GM21423 (cell line): Measurements from ENCODE around the gene FBXO11.
"Not testable (repeated sequence)": the region's sequence is repeated elsewhere in the genome, so short reads cannot be mapped to it uniquely, and the experiment has no call there.

ENCODE experiments used
- ATAC-seq: cut with Tn5 transposase; IDR thresholded peaks from one replicate; pipeline ENCODE4 v1.9.1; 2021; ENCODE audit warnings: mild to moderate bottlenecking, moderate library complexity; ENCODE audit not compliant: unreplicated experiment

FBXO11 gene

DNA sequence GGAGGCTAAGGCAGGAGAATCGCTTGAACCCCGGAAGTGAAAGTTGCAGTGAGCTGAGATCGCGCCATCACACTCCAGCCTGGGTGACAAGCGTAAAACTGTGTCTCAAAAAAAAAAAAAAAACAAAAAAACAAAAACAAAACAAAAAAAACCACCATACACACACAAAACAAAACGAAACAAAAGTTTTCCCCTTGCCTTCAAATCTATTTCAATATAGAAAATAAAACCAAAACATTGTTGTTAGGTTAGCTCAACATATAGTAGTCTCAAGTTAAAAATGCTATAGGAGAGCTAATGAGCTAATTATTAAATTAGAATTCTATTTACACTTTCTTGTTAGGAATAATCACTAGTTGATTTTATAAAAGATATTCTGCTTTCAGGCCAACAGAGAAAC is 43.3 kb downstream of the FBXO11 start:
- ATAC-seq = no peak

DNA sequence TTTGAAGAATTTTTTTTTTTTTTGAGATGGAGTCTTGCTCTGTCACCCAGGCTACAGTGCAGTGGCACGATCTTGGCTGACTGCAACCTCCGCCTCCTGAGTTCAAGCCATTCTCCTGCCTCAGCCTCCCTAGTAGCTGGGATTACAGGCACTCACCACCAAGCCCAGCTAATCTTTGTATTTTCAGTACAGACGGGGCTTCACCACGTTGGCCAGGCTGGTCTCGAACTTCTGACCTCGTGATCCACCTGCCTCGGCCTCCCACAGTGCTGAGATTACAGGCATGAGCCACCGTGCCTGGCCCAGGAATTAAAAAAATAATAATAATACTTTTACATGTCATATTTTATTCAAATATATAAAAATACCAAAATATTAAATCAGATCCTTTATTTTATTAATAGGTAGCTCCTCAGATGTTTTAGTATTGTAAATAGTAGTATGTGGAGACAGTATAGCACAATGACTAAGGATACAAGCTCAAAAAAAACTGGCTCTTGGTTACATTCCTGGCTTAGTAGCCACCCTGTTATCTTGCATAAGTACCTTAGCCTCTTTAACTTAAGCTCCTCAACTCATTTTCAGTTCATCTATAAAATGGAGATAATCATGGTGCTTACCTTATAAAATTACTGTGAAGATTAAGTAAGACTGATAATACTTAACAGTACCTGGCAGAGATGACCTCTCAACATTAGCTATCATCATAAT is 53.1 kb downstream of the FBXO11 start:
- ATAC-seq = not testable (repeated sequence)

DNA sequence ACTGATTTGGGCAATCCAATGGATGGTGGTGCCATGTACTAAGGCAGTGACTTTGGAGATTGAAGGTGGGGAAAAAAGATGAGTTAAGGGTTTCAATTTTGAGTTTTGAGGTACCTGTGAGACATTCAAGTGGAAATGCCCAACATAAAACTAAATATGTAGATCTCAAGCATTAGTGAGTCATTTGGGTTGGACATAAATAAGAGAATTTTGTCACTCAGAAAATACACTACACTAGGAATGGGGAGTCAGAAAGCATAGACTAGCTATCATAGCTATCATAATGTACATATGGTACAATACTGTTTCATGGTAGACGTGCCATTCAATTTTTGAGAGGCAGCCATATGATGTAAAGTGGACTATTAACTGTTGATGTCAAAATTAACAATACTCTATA is 56.1 kb downstream of the FBXO11 start:
- ATAC-seq = no peak

DNA sequence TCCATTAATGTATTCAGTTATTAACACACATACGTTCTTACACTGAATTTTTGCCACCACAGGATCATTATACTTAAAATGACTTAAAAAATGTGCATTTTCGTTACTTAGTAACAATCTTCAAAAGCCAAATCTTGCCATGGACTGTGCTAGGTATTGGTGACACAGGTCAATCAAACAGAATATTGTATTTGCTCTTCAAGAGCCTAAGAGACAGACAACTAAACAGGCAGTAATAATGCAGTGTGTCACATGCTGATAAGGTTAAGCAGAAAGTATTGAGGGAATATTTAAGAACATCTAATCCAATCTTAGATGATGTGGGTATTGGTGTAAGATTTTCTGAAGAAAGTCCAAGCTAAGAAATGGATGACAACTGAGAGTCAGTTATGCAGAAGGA is 56.9 kb downstream of the FBXO11 start:
- no peak for ATAC-seq

GRCh38 chr2:47844162-47844561 is 62.1 kb downstream of the FBXO11 start:
- ATAC-seq = no peak

GRCh38 chr2:47843407-47843806 is 62.9 kb downstream of the FBXO11 start:
- no peak for ATAC-seq

DNA sequence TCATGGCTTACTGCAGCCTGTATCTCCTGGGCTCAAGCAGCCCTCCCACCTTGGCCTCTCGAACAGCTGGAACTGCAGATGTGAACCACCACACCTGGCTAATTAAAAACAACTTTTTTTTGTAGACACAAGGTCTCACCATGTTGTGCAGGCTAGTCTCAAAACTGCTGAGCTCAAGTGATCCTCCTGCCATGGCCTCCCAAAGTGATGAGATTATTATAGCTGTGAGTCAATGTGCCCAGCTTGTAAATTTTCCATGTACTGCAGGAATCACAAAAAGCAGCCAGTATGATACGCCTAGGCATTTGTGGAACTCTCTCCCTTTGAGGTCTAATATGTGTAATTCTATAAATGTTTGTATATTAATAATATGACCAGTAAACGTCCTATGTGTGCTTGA is 63.5 kb downstream of the FBXO11 start:
- ATAC-seq = no peak

GRCh38 chr2:47838686-47839085 is 67.6 kb downstream of the FBXO11 start:
- ATAC-seq = no peak

GRCh38 chr2:47838249-47838648 is 68.0 kb downstream of the FBXO11 start:
- ATAC-seq = no peak

GRCh38 chr2:47833516-47833968 is 72.8 kb downstream of the FBXO11 start:
- ATAC-seq = peak; percentile 63

- ATAC-seq = no peak
Observed at GRCh38 chr2:47822518-47822917, 83.8 kb downstream of the FBXO11 start.

DNA sequence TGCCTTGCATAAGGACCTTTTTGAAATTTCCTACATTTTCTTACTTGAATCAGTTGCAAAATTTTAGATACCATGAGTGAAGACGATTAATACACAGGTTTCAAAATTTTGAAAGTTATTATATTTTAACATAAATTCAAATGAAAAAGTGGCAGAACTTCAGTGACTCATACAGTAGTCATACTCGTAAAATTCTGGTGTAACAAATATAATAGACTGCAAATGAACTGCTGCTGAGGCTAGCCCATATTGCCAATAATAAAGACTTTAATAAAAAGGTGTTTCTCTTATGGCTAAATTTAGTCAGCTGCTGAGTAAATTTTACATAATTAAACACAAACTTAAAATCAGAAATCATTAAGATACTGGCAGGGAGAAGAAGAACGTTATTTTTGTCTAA is 86.5 kb downstream of the FBXO11 start:
- no peak for ATAC-seq

- no peak for ATAC-seq
Observed at GRCh38 chr2:47818777-47819176, 87.5 kb downstream of the FBXO11 start.

DNA sequence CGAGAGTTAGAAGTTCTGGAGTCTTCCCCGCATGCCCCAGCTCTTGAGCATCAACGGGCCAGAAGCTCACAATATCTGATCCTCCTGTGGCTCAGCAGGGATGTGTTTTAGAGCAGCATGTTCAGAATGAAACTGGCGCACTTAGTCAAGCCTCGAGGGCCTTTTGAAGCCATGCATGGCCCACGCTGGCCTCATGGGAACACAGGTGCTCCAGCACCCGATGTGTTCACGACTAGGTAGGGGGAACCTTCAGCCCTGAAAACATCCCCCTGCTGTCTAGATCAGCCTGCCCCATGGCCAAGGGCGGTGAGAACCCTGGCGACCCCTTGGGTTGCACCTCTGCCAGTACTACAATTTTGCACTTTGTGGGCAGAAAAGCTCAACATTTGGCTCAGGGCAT is 90.5 kb downstream of the FBXO11 start:
- ATAC-seq = no peak

DNA sequence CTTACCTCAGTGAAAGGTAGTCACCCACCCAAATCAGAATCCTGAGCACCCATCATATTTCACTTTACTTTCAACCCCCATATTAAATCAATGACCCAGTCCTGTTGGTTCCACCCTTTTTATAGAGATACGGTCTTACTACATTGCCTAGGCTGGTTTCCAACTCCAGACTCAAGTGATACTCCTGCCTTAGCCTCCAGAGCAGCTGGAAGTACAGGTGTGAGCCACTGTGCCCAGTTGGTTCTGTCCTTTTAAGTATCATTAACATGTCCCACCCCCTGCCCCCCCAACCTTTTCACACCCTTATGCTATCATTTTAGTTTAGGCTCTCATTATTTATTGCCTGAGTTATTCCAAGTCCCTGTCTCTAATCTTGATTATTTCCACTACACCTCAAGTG is 94.6 kb downstream of the FBXO11 start:
- no peak for ATAC-seq

GRCh38 chr2:47810850-47811249 is 95.4 kb downstream of the FBXO11 start:
- no peak for ATAC-seq

GRCh38 chr2:47809903-47810302 is 96.4 kb downstream of the FBXO11 start:
- ATAC-seq = no peak

GRCh38 chr2:47808614-47809013 is 97.7 kb downstream of the FBXO11 start:
- ATAC-seq = no peak

DNA sequence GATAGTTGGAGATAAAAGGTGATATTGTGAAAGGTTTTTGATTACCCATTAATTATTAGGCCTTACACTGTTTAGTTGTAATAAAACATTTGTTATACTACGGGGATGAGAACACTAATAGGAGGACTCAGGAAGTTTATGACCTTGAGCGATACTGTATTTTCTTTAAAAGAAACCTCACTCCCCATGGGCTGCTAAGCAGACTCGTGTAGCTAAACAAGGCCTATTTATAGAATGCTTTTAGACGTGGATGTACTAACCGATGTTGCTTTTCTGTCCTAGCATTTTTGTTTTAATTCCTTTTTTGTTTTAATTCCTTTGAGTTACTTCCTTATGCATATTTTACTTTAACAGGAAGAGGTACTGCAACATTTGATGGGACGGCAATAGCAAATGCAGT is 100.4 kb downstream of the FBXO11 start:
- ATAC-seq = no peak

DNA sequence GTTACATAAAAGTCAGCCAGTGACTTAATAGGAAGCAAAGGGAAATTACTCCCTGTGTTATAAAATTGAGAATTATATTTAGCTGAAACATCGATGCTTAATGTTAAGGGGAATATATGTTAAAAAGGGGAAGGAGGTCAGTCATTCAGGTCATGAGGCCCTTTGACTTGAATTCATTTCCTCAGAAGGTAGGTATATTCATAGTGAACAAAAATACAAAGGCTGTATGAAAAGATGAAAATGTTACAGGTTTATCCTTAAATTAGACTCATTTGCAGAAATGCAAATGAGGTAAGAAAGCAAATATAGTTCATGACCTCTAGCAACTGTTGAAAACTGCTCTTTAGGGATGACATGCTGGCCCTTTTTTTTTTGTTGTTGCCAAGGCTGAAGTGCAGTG is 102.5 kb downstream of the FBXO11 start:
- no peak for ATAC-seq

DNA sequence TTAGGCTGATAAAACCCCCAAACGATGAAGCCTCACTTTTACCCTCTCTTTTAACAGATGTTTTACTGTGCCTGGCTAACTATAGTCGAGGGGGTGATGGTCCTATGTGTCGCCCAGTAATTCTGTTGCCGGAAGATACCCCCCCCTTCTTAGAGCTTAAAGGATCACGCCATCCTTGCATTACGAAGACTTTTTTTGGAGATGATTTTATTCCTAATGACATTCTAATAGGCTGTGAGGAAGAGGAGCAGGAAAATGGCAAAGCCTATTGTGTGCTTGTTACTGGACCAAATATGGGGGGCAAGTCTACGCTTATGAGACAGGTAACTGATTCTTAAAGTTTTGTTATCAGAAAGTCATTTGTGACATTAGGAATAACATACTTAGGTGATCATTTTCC is 102.9 kb downstream of the FBXO11 start:
- no peak for ATAC-seq

DNA sequence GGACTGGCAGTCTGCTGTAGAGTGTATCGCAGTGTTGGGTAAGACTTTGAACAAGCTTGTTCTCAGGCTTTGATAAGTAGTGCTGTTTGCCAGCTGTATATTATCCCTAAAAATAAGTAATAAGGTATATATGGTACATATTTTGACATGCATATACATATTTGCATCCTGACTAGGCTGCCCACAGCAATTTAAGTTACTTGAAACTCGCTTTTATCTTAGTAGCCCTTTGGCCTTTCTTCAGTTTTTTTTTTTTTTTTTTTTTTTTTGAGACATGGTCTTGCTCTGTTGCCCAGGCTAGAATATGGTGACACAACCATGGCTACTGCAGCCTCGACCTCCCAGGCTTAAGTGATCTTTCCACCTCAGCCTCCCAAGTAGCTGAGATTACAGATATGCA is 105.2 kb downstream of the FBXO11 start:
- ATAC-seq = no peak

DNA sequence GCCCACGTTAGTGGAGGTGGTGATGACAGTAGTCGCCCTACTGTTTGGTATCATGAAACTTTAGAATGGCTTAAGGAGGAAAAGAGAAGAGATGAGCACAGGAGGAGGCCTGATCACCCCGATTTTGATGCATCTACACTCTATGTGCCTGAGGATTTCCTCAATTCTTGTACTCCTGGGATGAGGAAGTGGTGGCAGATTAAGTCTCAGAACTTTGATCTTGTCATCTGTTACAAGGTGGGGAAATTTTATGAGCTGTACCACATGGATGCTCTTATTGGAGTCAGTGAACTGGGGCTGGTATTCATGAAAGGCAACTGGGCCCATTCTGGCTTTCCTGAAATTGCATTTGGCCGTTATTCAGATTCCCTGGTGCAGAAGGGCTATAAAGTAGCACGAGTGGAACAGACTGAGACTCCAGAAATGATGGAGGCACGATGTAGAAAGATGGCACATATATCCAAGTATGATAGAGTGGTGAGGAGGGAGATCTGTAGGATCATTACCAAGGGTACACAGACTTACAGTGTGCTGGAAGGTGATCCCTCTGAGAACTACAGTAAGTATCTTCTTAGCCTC is 107.2 kb downstream of the FBXO11 start:
- ATAC-seq = no peak
